Testis (tissue), 3 donors: ENCODE measurements around the gene ZNF579. TPM values are rescaled to one million over a fixed set of nuclear protein-coding genes. Genes with fewer than 3 reads are reported as not detected.

Experiments used
- DNase-seq: peaks from one replicate; pipeline ENCODE4 v3.0.0-alpha.2; 2019
- H3K27ac ChIP-seq, 2 donors: fragments of 200-600 bp; sonication (generic); one replicate each; pipeline ENCODE4 v1.5.1; 2019
- H3K27me3 ChIP-seq: fragments of 200-600 bp; sonication (generic); one replicate; pipeline ENCODE4 v1.5.1; 2019
- H3K36me3 ChIP-seq: fragments of 200-600 bp; sonication (generic); one replicate; pipeline ENCODE4 v1.5.1; 2017; ENCODE audit warnings: low read depth; ENCODE audit errors: missing control alignments
- H3K4me1 ChIP-seq: fragments of 200-600 bp; sonication (generic); one replicate; pipeline ENCODE4 v1.5.1; 2019
- H3K4me3 ChIP-seq, 2 donors: fragments of 200-600 bp; sonication (generic); one replicate each; pipeline ENCODE4 v1.5.1; 2017 to 2019
- H3K9me3 ChIP-seq: fragments of 200-600 bp; sonication (generic); one replicate; pipeline ENCODE4 v1.5.1; 2017
- POLR2A ChIP-seq: fragments of 450-650 bp; IDR thresholded peaks from one replicate; pipeline ENCODE4 v1.6.1; 2017; ENCODE audit warnings: antibody characterized with exemption, mild to moderate bottlenecking, moderate library complexity
- WGBS, 2 donors: methylation state at CpG; one replicate each; pipeline ENCODE4 v1.1.5; 2018; 5-methylcytosine and 5-hydroxymethylcytosine counted together
- intact Hi-C: fragments of 100-400 bp; cut with DNase I; formaldehyde crosslinking; loops from one replicate; pipeline ENCODE4 v1.15.1; 2023; ENCODE audit warnings: low total_unique reads
- polyA plus RNA-seq: library from polyadenylated mRNA; stranded (reverse); fragments of 350-450 nt; fragmentation: Illumina TruSeq; extraction: RNeasy Lipid Tissue Mini Kit (QIAGEN cat#74804); gene quantifications from one replicate; pipeline ENCODE4 v1.2.3, GENCODE V29; 2014; ENCODE audit warnings: low read depth, low replicate concordance; ENCODE audit not compliant: insufficient read depth
- total RNA-seq, 2 donors: library from RNA; depleted of rRNA; stranded (reverse); fragments of >200 nt; gene quantifications; one replicate each; pipeline ENCODE4 v1.2.3, GENCODE V29; 2016
- TF ChIP-seq, protein P1 (sequence below), 3 experiments: fragments of 450-650 bp in 2 of 3; fragments of 200-600 bp in 1 of 3; sonication (generic) in 1 of 3; IDR thresholded peaks; one replicate each; pipeline ENCODE4 v1.5.1; 2016 to 2019; ENCODE audit warnings: antibody characterized with exemption in 3 of 3, mild to moderate bottlenecking in 2 of 3, moderate library complexity in 1 of 3

The ZNF579 gene
- total and polyA plus RNA-seq, 3 donors from 2014 or later, result 4.0 to 7.2 (median 4.3) TPM

DNA sequence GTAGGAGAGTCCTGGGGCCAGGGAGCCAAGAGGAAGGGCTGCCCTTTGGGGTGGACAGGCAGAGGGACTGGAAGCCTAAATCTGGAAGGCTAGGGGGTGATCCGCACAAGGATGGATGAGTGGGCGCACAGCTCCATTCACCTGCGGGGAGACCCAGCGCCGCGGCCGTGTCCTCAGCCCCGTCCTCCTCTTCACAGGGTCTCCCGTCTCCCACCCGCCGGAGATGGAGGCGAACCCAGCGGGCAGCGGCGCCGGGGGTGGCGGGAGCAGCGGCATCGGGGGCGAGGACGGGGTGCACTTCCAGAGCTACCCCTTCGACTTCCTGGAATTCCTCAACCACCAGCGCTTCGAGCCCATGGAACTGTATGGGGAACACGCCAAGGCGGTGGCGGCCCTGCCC is 32.7 kb upstream of the ZNF579 start:
- DNase-seq, result no peak
- H3K36me3 ChIP-seq, result no peaks in the 10 kb centered on the region
- H3K27ac ChIP-seq, result no peak overlapping the region
- peaks cover 12% of the 10 kb centered on the region for H3K4me1 ChIP-seq
- H3K4me3 ChIP-seq, result no peak overlapping the region
- TF ChIP-seq POLR2A, result no peak
- TF ChIP-seq, protein P1, sequence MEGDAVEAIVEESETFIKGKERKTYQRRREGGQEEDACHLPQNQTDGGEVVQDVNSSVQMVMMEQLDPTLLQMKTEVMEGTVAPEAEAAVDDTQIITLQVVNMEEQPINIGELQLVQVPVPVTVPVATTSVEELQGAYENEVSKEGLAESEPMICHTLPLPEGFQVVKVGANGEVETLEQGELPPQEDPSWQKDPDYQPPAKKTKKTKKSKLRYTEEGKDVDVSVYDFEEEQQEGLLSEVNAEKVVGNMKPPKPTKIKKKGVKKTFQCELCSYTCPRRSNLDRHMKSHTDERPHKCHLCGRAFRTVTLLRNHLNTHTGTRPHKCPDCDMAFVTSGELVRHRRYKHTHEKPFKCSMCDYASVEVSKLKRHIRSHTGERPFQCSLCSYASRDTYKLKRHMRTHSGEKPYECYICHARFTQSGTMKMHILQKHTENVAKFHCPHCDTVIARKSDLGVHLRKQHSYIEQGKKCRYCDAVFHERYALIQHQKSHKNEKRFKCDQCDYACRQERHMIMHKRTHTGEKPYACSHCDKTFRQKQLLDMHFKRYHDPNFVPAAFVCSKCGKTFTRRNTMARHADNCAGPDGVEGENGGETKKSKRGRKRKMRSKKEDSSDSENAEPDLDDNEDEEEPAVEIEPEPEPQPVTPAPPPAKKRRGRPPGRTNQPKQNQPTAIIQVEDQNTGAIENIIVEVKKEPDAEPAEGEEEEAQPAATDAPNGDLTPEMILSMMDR (IDR thresholded peaks at IDR 0.05), result no peak
- WGBS, 2 donors, result 77 to 79% methylated on average over 19 to 27 of the region's 27 CpGs
- intact Hi-C loops, result no loop called here
- no peaks in the 10 kb centered on the region for H3K9me3 ChIP-seq
- H3K27me3 ChIP-seq, result no peaks in the 10 kb centered on the region

DNA sequence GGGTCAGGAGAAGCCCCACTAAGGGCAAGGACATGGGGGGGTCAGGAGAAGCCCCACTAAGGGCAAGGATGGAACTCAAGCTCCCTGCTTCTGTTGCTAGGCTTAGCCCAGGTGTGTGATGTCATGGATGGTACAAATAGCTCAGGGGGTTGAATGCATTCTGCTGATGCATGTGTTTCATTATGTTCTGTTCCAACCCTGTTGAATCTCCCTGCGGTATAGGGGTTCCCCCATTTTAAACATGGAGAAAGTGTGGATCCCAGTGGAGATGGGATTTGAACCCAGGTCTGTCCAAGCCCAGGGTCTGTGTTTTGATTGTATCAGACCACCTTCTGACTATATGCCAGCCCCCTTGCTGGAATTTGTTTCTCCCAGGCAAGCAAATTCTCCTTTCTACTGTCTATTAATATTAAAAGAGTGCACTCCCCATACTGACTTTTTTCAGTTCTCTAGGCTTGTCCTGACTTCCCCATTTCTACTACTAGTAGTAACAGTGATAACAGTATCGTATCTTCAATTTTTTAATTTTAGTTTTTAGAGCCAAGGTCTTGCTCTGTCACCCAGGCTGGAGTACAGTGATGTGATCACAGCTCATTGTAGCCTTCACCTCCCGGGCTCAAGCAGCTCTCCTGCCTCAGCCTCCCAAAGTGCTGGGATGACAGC is 31.5 kb upstream of the ZNF579 start:
- Histone ChIP-seq H3K36me3 (no peaks in the 10 kb centered on the region), H3K9me3 (no peaks in the 10 kb centered on the region), H3K27ac (no peak overlapping the region), H3K4me3 (no peak overlapping the region), H3K27me3 (no peaks in the 10 kb centered on the region), H3K4me1 (peaks cover 12% of the 10 kb centered on the region)
- TF ChIP-seq POLR2A, result no peak
- TF ChIP-seq, protein P1 (IDR thresholded peaks at IDR 0.05), result no peak
- no peak for DNase-seq
- 66 to 74% methylated on average over 3 of the region's 3 CpGs for WGBS, 2 donors
- intact Hi-C loops, result no loop called here

DNA sequence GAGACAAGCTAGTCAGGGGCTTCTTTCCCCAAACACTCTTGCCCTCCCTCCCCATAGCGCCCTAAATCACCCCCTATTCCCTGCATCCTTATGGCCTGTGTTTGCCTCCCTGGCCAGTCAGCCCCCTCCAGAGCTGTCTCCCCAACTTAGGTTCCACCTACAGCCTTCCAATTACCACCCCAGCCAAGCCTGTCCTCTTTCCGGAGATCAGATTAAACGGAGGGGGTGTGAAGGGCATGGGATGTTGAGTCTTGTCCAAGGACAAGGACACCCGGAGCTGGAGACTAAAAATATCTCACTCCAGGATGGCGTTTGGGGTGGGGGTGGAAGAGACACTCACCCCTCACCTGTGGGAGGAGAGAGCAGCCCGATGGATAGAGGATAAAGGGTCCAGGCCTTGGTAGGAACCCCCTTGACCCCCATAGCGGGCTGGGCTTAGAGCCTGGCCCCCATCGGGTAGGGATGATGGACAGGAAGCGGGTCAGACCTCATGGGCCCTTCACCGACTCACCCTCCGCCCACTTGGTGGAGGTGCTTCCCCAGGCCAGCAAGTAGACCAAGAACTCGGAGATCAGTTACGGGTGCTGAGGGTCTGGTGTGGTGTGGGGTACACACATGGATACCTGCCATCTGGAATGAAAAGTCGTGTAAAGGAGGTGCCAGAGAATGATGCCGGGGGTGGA is 30.8 kb upstream of the ZNF579 start:
- intact Hi-C loops, result no loop called here
- Histone ChIP-seq H3K27ac (no peak overlapping the region), H3K27me3 (no peaks in the 10 kb centered on the region), H3K9me3 (no peaks in the 10 kb centered on the region), H3K36me3 (no peaks in the 10 kb centered on the region), H3K4me3 (no peak overlapping the region), H3K4me1 (peaks cover 17% of the 10 kb centered on the region)
- DNase-seq, result no peak
- WGBS, 2 donors, result 50 to 56% methylated on average over 14 to 15 of the region's 15 CpGs
- TF ChIP-seq, protein P1 (IDR thresholded peaks at IDR 0.05), result no peak
- no peak for TF ChIP-seq POLR2A

DNA sequence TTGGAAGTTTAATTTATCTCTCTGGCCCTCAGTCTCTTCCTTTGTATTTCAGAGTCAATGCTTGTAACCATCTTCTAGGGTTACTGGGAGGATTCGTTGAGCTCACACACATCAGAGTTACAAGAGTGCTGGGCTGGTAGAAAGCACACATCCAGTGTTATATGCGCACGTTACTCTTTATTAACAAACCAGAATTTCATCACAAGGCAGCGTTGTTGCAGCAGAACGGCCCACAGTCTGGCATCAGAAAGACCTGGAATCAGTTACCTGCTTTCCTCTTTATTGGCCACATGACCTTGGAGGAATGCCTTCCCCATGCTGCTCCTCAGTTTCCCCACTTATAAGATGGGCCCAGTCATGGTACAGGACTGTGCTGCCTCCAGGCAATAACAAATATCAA is 28.7 kb upstream of the ZNF579 start:
- Histone ChIP-seq H3K36me3 (no peaks in the 10 kb centered on the region), H3K4me1 (peaks cover 20% of the 10 kb centered on the region), H3K9me3 (no peaks in the 10 kb centered on the region), H3K27me3 (no peaks in the 10 kb centered on the region), H3K27ac (no peak overlapping the region), H3K4me3 (no peak overlapping the region)
- intact Hi-C loops, result loop anchor here (10.0 kb wide), 1 partner anchor 95 kb away; no protein-coding TSS in a partner anchor
- no peak for TF ChIP-seq POLR2A
- TF ChIP-seq, protein P1 (IDR thresholded peaks at IDR 0.05), result no peak
- WGBS, 2 donors, result 92 to 93% methylated on average over 5 of the region's 5 CpGs
- no peak for DNase-seq
